ENCODE results near the gene TENM4. TPM values are rescaled to one million over a fixed set of nuclear protein-coding genes. Genes with fewer than 3 reads are reported as not detected.
A peak's percentile ranks its signal among the peaks of the same experiment; 100 is the strongest.

Gene TENM4
- total RNA-seq, 1 experiment from 2014 or later = not detected

DNA sequence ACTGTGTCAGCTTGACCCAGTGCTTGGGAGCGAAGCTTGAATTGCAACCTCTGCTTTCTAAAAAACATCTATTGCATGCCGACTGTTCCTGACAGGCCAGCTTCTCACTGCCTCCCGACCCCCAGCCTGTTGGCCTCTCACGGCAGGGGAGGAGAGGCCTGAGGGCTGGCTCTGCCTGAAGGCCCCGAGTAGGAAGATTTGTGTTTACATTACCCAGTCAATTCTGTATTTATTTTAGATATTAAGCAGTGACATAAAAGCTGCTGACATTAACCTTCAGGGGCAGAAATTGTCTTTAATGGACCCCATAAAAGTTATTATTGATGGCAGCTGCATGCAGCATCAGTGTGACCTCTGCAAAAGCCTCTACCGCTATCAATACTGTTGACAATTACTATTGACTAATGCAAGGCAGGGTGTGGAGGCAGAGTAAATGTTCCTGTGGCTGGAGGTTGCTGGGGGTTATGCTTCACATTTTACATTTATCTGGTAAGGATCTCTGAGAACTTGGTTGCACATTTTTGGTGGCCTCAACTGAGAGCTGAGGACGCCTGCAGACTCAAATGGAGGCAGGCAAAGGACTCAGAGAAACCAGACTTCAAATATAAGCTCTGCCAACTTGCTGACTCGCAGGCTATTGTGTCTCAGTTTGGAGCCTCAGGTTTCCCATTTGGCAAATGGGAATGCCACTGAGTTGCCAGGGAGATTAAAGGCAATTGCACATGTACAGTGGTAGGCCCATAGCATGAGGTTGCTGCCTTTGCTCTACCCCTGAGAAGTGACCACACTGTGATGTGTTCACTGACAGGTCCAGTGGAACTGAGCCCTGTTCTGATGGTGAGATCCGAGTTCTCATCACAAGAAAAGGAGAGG, 380.5 kb downstream of the TENM4 start:
- DNase-seq (ENCODE audit: low spot score) = no peak

DNA sequence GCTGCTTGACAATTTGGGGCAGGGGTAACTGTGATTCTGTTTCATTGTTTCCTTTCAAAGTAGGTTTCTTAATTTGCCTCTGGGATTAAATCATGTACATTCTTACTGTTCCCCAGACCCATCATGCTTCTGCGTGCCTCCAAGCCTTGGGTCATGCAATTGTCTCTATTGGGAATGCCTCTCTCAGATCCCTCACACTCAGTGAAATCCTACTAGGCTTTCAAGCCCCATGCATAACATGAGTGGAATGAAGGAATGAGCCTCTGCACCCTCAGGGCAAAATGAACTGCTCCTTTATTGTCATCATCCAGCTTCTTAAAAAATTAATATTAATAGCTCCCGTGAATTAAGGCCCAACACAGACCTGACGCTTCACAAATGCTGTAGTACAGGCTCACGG, 381.7 kb downstream of the TENM4 start:
- DNase-seq (ENCODE audit: low spot score) = no peak

DNA sequence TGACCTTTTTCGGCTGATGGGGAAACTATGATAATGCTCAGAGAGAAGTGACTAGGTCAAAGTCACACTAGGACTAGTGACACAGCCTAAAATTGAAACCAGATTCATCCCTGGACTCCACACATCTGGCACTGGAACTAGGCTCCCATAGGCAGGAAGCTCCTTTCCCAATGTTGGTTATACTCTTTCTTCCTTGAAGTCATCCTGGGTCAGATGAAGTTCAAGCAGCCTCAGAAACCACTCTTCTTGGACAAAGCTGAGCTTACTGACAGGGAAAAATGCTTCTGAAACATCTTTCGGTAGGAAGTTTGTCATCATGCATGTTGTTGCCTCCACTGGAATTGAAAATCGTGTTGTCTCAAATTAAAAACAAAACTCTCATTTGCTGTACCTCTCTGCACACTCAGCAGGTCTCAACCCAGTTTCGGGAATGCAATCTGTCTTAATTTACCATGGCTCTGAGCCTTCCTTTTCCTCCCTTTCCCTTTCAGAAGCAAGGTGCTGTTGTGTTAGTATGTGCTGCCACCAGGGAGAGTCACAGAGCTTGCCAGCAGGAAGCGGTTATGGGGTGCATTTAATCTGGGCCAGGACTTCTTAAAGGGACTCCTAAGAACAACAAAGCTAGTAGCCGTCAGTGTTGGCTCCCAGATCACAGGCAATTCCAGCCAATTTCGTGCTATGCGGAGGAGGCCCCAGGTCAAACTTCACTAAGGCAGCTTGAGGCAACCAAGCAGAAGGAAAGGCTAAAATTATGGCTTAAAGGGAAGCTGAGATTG, 384.8 kb downstream of the TENM4 start:
- no peak for DNase-seq (ENCODE audit: low spot score)

DNA sequence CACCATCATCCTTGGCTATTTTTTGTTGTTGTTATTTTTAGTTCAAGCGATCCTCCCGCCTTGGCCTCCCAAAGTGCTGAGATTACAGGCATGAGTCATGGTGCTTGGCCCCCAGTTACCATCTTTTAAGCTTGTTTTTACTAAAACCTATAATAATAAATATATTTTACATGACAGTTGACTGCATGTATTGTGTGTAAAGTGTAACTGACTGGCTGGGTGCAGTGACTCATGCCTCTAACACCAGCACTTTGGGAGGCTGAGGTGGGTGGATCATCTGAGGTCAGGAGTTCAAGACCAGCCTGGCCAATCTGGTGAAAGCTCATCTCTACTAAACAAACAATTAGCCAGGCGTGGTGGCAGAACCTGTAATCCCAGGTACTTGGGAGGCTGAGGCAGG, 386.2 kb downstream of the TENM4 start:
- no peak for DNase-seq (ENCODE audit: low spot score)

DNA sequence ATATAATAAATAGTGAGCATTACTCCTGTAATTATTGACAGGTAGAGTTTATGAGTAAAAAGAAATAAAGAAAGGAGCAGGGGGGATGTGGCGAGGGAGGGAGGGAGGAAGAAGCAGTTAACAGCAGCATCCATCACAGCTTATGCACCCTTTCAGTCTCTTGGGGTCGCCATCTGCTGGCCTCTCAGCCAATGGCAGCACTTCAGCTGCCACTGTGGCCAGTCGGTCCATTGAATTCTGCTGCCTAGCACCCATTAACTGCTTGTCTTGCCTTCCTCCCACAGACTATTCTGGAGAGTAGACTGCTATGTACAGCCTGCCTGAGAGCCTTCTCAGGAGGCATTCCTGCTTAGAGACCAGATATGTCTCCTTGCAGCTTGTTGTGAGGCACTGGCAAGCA, 388.3 kb downstream of the TENM4 start:
- peak; percentile 3 for DNase-seq (ENCODE audit: low spot score)

DNA sequence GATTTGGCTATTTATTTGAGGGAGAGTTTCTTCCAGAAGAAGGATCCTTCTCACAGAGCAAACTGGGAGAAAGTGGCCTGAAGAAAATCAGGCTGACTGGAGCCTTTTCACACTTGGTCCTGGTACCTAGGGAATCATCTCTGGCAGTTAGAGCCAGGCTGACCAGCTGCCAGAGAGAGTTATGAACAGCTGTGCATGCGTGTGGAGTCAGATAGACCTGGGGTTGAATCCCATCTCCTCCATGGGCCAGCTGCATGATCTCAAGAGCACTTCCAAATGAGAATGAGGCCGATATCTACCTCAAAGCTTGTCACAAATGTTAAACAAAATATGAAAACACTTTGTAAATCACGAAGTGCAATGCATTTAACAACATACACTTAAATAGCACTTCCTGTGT, 390.0 kb downstream of the TENM4 start:
- no peak for DNase-seq (ENCODE audit: low spot score)

DNA sequence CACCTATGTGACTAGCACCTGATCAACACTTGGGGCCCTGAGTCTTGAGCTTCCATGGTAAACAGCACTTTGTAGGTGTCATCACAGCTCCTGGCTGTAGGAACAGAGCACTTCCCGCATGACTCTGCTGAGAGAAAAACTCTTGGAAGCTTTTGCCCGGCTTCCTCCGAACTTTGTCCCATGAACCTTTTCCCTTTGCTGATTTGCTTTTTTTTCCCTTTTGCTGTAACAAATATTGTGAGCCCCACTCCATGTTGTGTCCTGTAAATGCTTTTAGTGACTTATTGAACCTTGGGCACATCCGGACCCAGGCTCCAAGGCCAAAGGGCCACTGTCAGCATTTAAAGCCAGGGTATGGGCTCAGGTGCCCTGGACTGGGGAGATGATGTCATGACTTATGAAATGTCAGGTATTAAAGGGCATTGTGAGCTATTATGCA, 391.1 kb downstream of the TENM4 start:
- DNase-seq (ENCODE audit: low spot score) = no peak

DNA sequence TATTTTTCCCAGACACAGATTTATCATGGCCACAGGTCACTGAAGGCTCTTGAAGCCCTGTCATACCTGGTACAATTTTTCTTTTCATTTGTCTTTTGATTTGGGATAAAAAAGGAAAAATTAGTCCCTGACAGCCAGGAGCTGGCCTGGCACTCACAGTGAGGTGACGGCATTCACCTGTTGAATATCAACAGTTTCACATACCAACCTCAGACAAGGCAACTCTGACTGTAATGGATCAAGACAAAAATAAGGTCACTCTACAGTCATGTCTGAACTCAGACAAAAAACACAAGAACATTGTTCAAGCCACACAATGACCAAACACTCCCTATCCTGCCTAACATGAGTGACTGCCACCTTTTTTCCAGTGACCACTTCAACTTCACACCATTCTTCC, 392.9 kb downstream of the TENM4 start:
- DNase-seq (ENCODE audit: low spot score) = no peak

DNA sequence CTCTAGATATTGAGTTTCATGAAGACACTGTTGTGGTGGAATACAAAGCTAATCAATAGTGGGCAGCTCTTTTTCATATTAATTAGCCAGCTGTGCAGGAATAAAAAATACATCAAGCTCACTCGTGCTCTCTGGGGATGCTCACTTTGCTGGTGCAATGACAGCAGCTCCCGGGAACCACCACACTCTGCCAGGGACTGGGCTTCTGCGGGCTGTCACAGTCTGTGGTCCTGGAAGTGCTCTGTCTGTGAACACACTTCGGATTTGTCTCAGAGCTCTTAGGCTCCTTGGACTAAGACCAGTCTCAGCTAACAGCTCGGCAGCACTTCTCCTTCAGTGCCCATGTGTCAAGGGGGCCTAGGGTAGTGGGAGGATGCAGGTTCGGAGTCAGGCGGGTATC, 393.5 kb downstream of the TENM4 start:
- DNase-seq (ENCODE audit: low spot score) = no peak

DNA sequence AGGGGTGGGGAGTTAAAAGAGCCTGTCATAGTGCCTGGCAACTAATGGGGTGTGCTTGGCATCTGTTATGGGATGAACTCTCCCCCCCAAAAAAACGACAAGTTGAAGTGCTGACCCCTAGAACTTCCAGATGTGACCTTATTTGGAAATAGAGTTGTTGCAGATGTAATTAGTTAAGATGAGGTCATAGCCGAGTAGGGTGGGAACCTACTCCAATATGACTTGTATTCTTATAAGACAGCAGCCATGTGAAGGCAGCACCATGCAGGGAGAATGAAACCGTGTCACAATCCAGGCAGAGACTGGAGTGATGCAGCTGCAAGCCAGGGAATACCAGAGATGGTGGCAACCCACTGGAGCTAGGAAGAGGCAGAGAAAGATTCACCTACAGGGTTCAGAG, 394.5 kb downstream of the TENM4 start:
- no peak for DNase-seq (ENCODE audit: low spot score)

DNA sequence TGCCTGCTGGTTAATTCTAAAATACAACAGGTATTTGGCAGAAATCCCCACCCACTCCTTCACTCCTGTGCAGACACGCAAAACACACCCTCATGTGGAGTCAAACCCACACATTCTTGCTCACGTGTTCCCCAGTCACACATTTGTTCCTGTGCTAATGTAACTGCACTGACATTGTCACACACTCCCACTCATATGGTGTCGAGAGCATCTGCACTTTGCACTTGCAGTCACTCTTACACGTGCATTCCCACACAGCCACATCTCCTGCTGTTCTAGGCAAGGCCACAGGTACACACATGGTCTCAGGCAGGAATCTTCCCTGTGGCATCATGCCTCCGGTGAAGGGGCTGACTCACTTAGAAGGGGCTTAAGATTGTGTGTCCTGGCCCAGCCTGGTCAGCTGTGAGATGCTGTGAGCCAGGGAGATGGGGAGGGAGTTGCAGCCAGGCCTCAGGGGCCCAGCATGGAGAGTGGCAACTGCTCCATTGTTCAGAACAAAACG, 395.0 kb downstream of the TENM4 start:
- no peak for DNase-seq (ENCODE audit: low spot score)

DNA sequence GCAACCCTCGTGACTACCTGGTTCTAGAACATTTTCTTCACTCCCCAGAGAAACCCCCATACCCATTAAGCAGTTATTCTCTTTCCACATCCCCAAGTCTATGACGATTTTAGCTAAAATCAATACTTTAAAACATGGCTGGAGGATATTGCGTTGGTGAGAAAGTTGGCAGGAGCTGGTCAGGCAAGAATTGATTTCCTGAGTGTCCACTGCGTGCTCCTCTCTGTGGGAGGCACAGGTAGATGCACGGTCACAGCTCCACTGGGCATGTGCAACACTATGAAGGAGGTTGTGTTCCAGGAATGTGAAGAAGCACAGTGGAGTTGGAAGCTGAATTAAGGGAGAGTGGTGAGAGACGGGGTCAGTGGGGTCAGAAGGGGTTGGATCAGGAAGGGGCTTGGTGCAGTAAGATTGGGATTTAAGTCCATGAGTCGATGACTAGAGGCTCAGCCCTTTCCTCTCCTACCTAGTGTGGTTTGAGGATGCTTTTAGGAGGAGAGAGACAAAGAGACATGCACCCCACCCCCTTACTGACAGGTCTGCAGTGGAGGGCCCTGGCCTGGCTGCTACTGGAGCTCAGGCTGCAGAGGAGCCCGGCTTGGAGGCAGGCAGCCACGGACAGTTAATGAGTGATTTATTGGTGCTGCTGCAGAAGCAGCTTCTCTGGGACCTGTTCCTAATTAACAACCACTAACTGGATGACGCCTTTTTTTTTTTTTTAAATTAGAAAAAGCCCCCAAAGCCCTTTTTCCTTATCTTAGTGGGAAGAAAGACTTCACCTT, 395.6 kb downstream of the TENM4 start:
- no peak for DNase-seq (ENCODE audit: low spot score)

DNA sequence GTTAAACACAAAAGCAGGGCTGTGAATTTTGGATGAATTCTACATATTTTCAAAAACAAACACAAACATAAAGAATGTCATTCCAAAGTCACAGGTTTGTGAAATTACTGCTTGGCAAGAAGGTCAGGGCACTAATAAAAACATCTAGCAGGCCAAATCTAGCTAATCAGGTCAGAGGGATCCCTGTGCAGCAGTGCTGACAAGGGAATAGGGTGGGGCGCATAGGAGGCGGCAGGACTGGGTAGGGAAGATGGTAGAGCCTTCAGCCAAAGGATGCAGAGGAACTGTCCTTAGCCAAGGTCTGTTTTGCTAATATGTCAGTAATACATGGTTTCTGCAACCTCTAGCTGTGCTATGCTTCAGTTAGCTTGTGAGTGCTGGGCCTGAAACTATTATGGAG, 396.6 kb downstream of the TENM4 start:
- no peak for DNase-seq (ENCODE audit: low spot score)

DNA sequence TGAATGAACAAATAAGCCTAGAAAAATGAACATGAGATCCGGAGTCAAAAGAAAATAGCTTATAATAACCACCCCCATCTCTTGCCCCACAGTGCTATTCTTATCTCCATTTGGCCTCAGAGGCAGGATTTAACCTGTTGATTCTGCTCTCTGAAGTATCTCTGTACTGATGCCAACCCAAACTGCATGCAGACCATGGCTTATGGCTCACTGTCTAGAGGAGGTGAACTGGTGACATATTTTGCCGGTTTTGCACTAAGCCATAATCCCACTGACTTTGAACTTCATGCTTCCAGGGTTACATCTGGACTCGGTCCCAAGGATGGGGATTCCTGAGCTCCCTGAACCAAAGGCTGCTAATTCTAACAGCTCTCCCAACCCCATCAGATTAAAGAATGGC, 397.1 kb downstream of the TENM4 start:
- no peak for DNase-seq (ENCODE audit: low spot score)

DNA sequence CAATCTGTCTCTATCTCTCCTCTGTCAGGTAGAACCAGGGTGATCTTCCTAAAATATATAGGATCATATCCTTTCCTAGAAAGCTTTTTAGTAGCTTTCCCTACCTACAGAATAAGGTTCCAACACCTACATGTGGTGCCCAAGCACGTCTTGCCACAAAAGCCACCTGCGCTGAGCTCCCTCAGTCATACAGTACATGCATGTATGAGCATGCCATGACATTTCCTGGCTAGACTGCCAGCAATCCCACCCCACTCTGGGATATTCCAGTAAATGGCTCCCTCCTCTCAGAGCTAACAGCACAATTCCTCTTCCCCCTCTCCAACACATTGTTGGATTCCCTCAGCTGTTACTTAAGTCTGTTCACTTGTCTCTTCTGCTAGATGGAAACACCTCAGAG, 398.0 kb downstream of the TENM4 start:
- no peak for DNase-seq (ENCODE audit: low spot score)

DNA sequence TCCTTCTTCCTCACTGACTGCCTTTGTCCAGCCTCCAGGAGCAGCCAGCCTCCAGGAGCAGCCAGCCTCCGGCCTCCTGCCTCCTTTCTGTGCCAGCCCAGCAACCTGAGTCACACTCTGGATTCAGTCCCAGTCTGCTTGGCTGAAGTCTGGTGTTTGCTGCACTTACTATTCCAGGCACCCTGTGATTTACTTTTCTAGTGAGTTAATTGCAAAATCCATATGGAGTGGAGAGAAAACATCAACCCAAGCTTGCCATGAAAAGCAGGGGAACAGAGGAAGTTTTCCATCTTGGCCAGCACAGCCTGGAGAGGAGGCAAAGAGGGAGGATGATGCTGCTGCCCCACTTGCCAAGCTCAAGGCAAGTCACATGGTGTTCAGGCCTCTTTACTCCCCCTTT, 400.5 kb downstream of the TENM4 start:
- no peak for DNase-seq (ENCODE audit: low spot score)

DNA sequence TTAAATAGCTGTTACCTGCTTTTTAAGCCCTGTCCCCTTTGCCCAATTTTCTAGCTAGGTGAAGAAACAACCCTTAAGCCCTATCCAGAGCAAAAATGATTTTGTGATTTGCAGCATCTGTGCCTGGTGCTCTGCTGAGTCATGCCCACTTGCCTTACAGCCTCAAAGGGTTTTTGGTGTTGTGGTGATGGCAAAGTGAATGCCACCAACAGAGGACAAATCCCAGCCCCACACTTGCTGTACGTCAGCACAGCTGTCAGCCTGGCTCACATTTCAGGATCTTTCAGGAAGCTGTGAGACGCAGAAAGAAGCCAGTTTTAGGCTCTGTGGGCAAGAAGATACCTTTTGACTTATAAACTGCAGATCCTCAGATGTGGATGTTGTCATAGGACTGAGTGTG, 401.7 kb downstream of the TENM4 start:
- DNase-seq (ENCODE audit: low spot score) = no peak

DNA sequence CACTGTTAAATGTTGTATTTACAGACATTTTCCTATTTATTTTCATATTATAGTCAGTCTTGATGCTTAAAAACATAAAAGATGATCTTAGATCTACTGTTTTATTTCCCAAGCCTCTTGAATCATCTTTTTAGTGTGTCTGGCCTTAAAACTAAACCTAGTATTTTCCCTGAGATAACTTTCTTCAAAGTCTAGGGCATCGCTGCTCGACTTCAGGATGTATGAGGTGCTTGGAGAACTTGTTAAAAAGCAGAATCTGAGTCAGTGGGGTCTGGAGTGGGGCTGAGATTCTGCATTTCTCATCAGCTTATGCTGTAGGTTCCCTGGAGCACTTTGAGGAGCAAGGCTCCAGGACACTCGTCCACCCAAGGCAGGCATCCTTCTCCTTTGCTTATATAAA, 404.9 kb downstream of the TENM4 start:
- no peak for DNase-seq (ENCODE audit: low spot score)

DNA sequence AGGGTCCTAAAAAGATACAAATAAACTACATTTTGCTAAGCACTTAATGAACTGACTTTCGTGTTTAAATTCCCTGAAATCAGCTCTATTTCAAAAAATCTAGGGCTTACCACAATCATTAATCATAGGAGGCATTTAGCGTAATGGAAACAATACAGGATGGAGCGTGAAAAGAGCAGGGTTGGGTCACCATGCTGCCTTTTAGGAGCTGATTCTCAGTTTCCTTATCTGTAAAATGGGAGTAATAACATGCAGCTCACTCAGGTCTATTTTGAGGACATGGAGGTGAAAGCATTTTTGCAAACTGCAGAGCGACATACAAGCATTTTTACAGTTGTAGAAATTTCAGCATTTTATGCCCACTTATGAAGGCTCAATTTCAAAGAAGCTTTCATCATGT, 407.0 kb downstream of the TENM4 start:
- DNase-seq (ENCODE audit: low spot score) = no peak

DNA sequence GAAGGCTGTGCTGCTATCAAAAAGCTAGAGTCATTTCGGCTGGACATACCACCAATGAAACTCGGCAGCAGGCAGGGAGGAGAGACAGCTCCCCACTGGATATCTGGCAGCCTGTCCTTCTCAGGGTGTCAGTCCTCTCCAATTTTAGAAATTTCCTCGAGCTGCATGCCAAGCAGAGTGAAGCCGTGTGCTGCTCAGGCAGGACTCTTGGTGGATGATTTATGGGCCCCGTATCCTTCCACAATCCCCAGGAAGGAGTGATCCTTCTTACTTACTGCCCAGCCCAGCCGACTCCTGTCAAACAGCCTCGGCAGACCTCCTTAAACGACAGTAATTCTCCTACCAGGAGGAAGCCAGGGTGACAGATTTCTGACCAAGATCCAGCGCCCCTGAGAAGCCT, 410.4 kb downstream of the TENM4 start:
- no peak for DNase-seq (ENCODE audit: low spot score)

DNA sequence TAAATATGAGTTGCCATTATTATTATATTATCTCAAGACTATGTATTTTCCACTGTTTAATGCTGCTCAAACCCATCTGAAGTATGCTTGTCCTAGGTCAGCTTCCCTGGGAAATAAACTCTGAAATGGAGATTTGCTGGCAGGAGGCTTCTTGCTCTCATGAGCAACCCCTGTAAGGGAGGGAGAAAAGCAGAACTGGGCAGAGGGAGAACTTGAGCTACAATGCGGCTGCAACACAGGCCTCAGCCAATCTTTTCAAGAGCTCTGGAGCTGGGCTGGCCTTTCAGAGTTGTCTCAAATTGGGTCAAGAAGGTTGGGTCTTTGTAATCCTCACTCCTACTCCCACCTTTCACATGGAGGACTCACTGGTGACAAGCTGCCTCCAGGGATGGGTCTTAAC, 412.6 kb downstream of the TENM4 start:
- no peak for DNase-seq (ENCODE audit: low spot score)
